T-helper 1 cell treated with Interleukin-12 subunit alpha and Interleukin-12 subunit beta and Interleukin-4 antibody, amounts not matched to agents 30 μg/mL and 1 μg/mL, for 36 hours (primary cell): ENCODE data around the gene DIAPH2.

Experiments used
- H3K27ac Mint-ChIP-seq: one replicate; pipeline ENCODE4 v1.8.0; 2021; ENCODE audit warnings: mild to moderate bottlenecking, mixed read lengths
- H3K27me3 Mint-ChIP-seq: one replicate; pipeline ENCODE4 v1.8.0; 2021; ENCODE audit warnings: low read depth, mixed read lengths
- H3K36me3 Mint-ChIP-seq: one replicate; pipeline ENCODE4 v1.8.0; 2021; ENCODE audit warnings: low read depth, mixed read lengths
- H3K4me1 Mint-ChIP-seq: one replicate; pipeline ENCODE4 v1.8.0; 2021; ENCODE audit warnings: low read depth, mixed read lengths
- H3K4me3 Mint-ChIP-seq: one replicate; pipeline ENCODE4 v1.8.0; 2021; ENCODE audit warnings: mild to moderate bottlenecking, moderate library complexity, mixed read lengths
- H3K9me3 Mint-ChIP-seq: one replicate; pipeline ENCODE4 v1.8.0; 2021; ENCODE audit warnings: mixed read lengths

DIAPH2 gene

DNA sequence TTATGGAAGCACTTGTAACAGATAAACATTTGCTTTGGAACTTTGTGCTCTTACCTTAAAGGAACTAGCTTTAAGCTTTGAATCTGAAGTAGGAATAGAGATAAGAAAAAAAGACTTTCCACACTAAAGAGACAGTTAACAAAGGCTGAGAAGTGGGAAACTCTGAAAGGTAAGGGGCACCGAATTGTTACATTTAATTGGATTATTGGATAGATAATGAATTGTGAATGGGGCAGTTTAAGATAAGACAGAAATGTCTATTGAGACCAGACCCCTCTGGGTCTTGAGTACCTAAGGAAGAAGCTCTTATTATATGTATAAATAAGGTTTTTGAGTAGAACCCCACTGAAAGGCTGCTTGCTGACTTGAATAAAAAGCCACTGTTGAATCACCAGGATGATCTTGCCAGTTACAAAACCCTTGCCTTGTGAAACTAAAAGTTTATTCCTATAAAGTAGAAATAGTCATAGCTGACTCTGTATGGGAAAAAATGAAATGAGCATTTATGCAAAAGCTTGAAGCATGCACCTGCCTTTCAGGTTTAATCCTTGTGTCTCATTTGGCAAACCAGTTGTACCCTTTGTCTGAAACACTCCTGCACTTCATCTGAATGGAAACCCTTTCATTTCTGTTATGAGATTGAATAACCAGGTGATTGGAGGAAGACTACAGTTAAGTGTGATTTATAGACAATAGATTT, 622.3 kb downstream of the DIAPH2 start:
- Mint-ChIP-seq H3K27me3 (no peaks in the 10 kb centered on the region), H3K9me3 (no peaks in the 10 kb centered on the region), H3K4me1 (no peaks in the 10 kb centered on the region), H3K4me3 (no peak overlapping the region), H3K36me3 (no peaks in the 10 kb centered on the region), H3K27ac (no peak overlapping the region)

GRCh38 chrX:97308171-97308570, 623.5 kb downstream of the DIAPH2 start:
- H3K4me1 Mint-ChIP-seq, result no peaks in the 10 kb centered on the region
- no peaks in the 10 kb centered on the region for H3K27me3 Mint-ChIP-seq
- H3K36me3 Mint-ChIP-seq, result no peaks in the 10 kb centered on the region
- H3K9me3 Mint-ChIP-seq, result no peaks in the 10 kb centered on the region
- H3K4me3 Mint-ChIP-seq, result no peak overlapping the region
- H3K27ac Mint-ChIP-seq, result no peak overlapping the region

DNA sequence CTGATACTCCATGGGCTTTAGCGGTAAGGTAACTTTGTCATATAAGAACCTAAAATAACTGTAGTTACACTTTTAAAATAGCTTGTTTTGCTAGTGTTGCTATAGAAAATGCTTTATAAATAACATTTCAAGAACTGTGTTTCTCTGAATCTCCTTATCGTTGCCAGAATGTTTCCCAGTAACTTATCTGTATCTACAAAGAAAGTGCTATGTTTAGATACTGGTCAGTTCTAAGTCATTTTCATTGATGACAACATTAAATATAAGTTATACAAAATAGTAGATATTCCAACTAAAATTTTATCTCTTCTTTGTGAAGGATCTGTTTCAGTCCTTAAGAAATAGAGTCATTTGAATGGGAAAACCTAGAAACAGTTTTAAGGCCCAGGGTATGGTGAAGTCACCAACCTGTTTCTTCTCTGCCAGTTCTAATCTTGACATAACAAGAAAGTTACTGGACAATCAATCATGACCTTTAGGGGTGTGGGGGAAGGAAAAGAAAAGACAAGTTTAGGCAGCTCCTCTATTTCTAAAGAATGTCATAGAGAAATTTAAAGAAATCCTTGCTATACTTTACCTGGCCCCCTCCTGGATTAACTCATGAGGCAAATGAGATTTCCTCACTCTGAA, 625.0 kb downstream of the DIAPH2 start:
- Mint-ChIP-seq H3K27me3 (no peaks in the 10 kb centered on the region), H3K36me3 (no peaks in the 10 kb centered on the region), H3K9me3 (no peaks in the 10 kb centered on the region), H3K4me1 (no peaks in the 10 kb centered on the region), H3K4me3 (no peak overlapping the region), H3K27ac (no peak overlapping the region)

GRCh38 chrX:97310373-97310772, 625.7 kb downstream of the DIAPH2 start:
- no peaks in the 10 kb centered on the region for H3K36me3 Mint-ChIP-seq
- H3K4me1 Mint-ChIP-seq, result no peaks in the 10 kb centered on the region
- no peaks in the 10 kb centered on the region for H3K9me3 Mint-ChIP-seq
- H3K4me3 Mint-ChIP-seq, result no peak overlapping the region
- no peak overlapping the region for H3K27ac Mint-ChIP-seq
- no peaks in the 10 kb centered on the region for H3K27me3 Mint-ChIP-seq

- Mint-ChIP-seq H3K4me1 (no peaks in the 10 kb centered on the region), H3K36me3 (no peaks in the 10 kb centered on the region), H3K27me3 (no peaks in the 10 kb centered on the region), H3K9me3 (no peaks in the 10 kb centered on the region), H3K27ac (no peak overlapping the region), H3K4me3 (no peak overlapping the region)
Observed at GRCh38 chrX:97311066-97311778, 626.6 kb downstream of the DIAPH2 start.

GRCh38 chrX:97314345-97314744, 629.7 kb downstream of the DIAPH2 start:
- Mint-ChIP-seq H3K36me3 (no peaks in the 10 kb centered on the region), H3K27me3 (no peaks in the 10 kb centered on the region), H3K4me1 (no peaks in the 10 kb centered on the region), H3K9me3 (no peaks in the 10 kb centered on the region), H3K4me3 (no peak overlapping the region), H3K27ac (no peak overlapping the region)

DNA sequence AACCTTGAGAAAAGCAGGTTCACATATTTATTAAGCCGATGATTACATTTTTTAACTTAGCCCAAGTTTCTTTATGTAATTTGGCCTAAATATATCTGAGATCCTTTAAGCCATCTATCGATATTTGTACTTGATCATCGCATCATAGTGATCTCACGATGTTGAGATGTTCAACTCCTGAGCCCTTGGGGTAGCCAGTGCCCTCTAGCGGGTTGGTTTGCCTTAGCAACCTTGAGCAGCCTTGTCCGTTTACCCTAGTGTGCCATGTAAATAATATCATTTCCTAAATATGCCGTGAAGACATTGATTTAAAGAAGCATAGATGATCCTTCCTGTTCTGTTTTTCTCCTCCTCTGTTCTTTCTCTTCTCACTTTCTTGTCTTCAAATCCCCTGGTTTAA, 631.3 kb downstream of the DIAPH2 start:
- H3K4me1 Mint-ChIP-seq, result no peaks in the 10 kb centered on the region
- no peaks in the 10 kb centered on the region for H3K27me3 Mint-ChIP-seq
- H3K27ac Mint-ChIP-seq, result no peak overlapping the region
- no peak overlapping the region for H3K4me3 Mint-ChIP-seq
- H3K9me3 Mint-ChIP-seq, result no peaks in the 10 kb centered on the region
- no peaks in the 10 kb centered on the region for H3K36me3 Mint-ChIP-seq

- no peaks in the 10 kb centered on the region for H3K36me3 Mint-ChIP-seq
- H3K27ac Mint-ChIP-seq, result no peak overlapping the region
- H3K4me3 Mint-ChIP-seq, result no peak overlapping the region
- H3K27me3 Mint-ChIP-seq, result no peaks in the 10 kb centered on the region
- no peaks in the 10 kb centered on the region for H3K4me1 Mint-ChIP-seq
- no peaks in the 10 kb centered on the region for H3K9me3 Mint-ChIP-seq
Observed at GRCh38 chrX:97320305-97320704, 635.7 kb downstream of the DIAPH2 start.

DNA sequence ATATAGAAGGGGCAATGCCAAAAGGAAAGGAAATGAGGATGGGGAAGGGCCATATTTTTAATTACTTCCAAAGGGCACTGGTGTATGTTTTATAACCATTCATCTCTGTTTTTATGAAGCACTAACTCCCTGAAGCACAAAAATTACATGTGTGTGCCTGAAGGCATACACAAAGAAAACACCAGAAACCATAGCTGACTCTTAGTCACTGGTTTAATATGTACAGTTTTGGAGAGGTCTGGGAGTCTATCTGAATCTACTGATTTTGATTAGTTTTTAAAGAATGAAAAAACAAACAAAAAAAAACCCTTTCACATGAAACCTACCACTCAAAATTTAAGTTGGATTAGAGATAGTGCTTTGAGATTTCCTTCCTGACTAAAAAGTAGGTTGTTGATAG, 637.8 kb downstream of the DIAPH2 start:
- H3K4me3 Mint-ChIP-seq, result no peak overlapping the region
- H3K27me3 Mint-ChIP-seq, result no peaks in the 10 kb centered on the region
- no peaks in the 10 kb centered on the region for H3K4me1 Mint-ChIP-seq
- H3K36me3 Mint-ChIP-seq, result no peaks in the 10 kb centered on the region
- H3K9me3 Mint-ChIP-seq, result no peaks in the 10 kb centered on the region
- H3K27ac Mint-ChIP-seq, result no peak overlapping the region

GRCh38 chrX:97326456-97326855, 641.8 kb downstream of the DIAPH2 start:
- Mint-ChIP-seq H3K4me1 (no peaks in the 10 kb centered on the region), H3K27me3 (no peaks in the 10 kb centered on the region), H3K9me3 (no peaks in the 10 kb centered on the region), H3K36me3 (no peaks in the 10 kb centered on the region), H3K4me3 (no peak overlapping the region), H3K27ac (no peak overlapping the region)

DNA sequence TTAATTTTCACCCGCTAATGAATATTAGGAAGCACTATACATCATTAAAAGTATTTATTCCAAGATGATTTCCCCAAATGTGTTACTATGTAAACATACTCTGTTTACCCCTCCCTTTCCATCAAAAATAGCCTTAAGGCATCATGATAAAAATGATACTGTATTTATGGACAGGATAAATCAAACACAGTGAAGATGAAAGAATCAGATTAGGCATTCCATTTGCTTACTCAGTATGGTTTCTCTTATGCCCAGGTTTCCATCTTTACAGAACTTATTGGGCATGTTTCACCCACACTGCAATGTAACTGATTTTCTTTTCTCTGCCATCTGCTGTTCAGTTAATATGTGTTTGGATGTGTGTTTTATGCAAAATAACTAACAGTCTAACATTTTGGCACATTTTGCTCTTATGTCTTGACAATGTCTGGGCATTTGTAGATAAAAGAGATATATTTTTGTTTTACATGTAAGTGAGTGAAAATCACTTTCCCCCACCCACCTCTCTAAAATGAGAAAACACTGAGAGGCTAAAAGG, 644.3 kb downstream of the DIAPH2 start:
- Mint-ChIP-seq H3K4me1 (no peaks in the 10 kb centered on the region), H3K4me3 (no peak overlapping the region), H3K9me3 (no peaks in the 10 kb centered on the region), H3K36me3 (no peaks in the 10 kb centered on the region), H3K27me3 (no peaks in the 10 kb centered on the region), H3K27ac (no peak overlapping the region)

DNA sequence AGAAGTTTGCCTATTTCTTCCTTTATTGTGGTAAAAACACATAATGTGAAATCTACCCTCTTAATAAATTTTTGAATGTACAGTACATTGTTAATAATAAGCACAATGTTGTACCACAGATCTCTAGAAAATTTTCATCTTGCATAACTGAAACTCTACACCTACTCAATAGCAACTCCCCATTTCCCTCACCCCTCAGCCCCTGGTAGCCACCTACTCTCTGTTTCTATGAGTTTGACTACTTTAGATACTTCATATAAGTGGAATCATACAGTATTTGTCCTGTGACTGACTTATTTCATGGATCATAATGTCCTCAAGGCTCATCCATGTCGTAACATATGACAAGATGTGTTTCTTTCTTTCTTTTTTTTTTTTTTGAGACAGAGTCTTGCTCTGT, 645.5 kb downstream of the DIAPH2 start:
- no peak overlapping the region for H3K4me3 Mint-ChIP-seq
- H3K27me3 Mint-ChIP-seq, result no peaks in the 10 kb centered on the region
- H3K4me1 Mint-ChIP-seq, result no peaks in the 10 kb centered on the region
- no peaks in the 10 kb centered on the region for H3K36me3 Mint-ChIP-seq
- no peak overlapping the region for H3K27ac Mint-ChIP-seq
- H3K9me3 Mint-ChIP-seq, result no peaks in the 10 kb centered on the region

DNA sequence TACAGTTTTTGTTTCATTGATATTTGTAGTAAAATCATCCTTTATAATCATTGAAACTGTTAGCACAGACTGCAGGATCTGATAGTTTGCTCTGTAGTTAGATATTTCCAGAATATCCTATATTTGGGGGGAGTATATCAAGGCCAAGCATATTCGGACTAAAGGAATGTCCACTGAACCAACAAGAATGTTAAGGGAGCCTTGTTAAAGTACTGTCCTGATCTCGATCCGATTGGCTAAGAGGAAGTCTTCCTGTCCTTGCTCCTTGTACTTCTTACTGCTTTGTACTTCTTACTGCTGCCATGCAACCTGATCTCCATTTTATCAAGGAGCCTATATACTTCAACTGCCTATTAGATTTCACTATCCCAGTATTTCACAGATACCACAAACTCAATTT, 648.3 kb downstream of the DIAPH2 start:
- H3K4me1 Mint-ChIP-seq, result no peaks in the 10 kb centered on the region
- no peak overlapping the region for H3K27ac Mint-ChIP-seq
- H3K36me3 Mint-ChIP-seq, result no peaks in the 10 kb centered on the region
- no peak overlapping the region for H3K4me3 Mint-ChIP-seq
- no peaks in the 10 kb centered on the region for H3K9me3 Mint-ChIP-seq
- H3K27me3 Mint-ChIP-seq, result no peaks in the 10 kb centered on the region

DNA sequence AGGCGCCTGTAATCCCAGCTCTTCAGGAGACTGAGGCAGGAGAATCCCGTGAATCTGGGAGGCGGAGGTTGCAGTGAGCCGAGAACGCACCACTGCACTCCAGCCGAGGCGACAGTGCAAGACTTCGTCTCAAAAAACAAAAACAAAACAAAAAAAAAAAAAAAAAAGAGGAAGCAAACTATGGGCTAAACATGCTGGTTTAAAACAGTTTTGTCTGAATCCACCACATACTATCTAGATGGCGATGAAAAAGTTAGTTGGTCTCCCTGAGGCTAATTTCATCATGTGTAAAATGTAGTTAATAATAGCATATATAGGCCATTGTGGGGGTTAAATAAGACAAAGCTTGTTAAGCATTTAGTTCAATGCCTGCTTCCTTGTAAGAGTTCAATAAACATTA, 650.2 kb downstream of the DIAPH2 start:
- no peaks in the 10 kb centered on the region for H3K9me3 Mint-ChIP-seq
- H3K27me3 Mint-ChIP-seq, result no peaks in the 10 kb centered on the region
- no peak overlapping the region for H3K4me3 Mint-ChIP-seq
- no peaks in the 10 kb centered on the region for H3K36me3 Mint-ChIP-seq
- H3K4me1 Mint-ChIP-seq, result no peaks in the 10 kb centered on the region
- no peak overlapping the region for H3K27ac Mint-ChIP-seq

- Mint-ChIP-seq H3K27me3 (no peaks in the 10 kb centered on the region), H3K4me1 (no peaks in the 10 kb centered on the region), H3K9me3 (no peaks in the 10 kb centered on the region), H3K27ac (no peak overlapping the region), H3K36me3 (no peaks in the 10 kb centered on the region), H3K4me3 (no peak overlapping the region)
Observed at GRCh38 chrX:97344724-97345123, 660.1 kb downstream of the DIAPH2 start.
